ENCODE data around the gene COL28A1.
A peak's percentile ranks its signal among the peaks of the same experiment; 100 is the strongest.

The COL28A1 gene

GRCh38 chr7:7535691-7536090 is at the start of gene COL28A1:
TSS of gene COL28A1 (minus strand) at chr7:7535873. CDS start at chr7:7532875, 2,998 bp downstream.
- no peak for DNase-seq (ENCODE audit: low read depth in 2 of 2, low spot score in 1 of 2)

- no peak for DNase-seq (ENCODE audit: low read depth in 2 of 2, low spot score in 1 of 2)
Observed at GRCh38 chr7:7584653-7585052, 49.0 kb upstream of the COL28A1 start.

DNA sequence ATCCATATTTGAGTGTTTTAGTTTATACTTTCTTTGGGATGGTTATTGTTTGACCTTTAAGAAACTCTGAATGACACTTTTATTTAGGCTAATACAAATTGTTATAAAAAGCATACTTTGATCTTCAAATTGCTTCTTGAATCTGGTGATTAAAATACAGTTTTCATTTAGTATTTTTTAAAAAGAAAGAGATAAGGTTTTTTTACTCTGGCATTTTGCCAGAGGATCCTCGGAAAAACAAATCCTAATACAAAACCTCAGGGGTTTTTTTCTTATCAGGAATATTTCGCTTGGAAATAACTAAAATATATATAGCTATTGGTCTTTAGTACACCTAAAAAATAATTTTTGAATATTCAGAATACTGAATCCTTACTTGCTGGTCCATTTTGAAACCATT is 48.1 kb upstream of the COL28A1 start:
- no peak for DNase-seq (ENCODE audit: low read depth in 2 of 2, low spot score in 1 of 2)

- DNase-seq (ENCODE audit: low read depth in 2 of 2, low spot score in 1 of 2) = no peak
Observed at GRCh38 chr7:7582596-7582995, 46.9 kb upstream of the COL28A1 start.

DNA sequence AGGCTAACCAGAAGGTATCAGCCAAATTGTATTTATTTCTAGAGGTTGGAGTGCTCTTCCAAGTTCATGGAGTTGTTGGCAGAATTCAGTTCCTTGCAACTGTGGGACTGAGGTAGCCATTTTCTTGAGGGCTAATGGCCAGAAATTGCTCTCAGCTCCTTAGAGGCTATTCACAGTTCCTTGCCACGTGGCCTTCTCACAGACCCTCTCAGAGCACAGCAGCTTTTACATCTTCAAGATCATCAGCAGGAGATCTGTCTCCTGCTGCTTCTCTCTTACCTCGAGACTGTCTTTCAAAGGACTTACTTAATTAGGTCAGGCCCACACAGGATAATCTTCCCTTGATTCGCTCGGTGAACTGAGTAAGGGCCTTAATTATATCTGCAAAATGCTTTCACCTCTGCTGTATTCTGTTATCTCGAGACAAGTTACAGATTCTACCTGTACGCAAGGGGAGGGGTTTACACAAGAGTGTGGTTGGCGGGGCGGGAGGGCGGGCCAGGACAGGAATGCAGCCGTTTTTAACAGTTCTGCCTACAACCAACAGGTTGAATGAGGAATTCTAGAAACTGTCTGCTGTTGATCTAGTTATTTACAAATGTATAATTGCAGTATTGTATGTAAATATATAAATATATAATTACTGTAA is 46.0 kb upstream of the COL28A1 start:
- DNase-seq (ENCODE audit: low read depth in 2 of 2, low spot score in 1 of 2) = no peak

GRCh38 chr7:7579638-7580037 is 44.0 kb upstream of the COL28A1 start:
- no peak for DNase-seq (ENCODE audit: low read depth in 2 of 2, low spot score in 1 of 2)

- no peak for DNase-seq (ENCODE audit: low read depth in 2 of 2, low spot score in 1 of 2)
Observed at GRCh38 chr7:7577888-7578287, 42.2 kb upstream of the COL28A1 start.

GRCh38 chr7:7576344-7576743 is 40.7 kb upstream of the COL28A1 start:
- DNase-seq (ENCODE audit: low read depth in 2 of 2, low spot score in 1 of 2) = no peak

DNA sequence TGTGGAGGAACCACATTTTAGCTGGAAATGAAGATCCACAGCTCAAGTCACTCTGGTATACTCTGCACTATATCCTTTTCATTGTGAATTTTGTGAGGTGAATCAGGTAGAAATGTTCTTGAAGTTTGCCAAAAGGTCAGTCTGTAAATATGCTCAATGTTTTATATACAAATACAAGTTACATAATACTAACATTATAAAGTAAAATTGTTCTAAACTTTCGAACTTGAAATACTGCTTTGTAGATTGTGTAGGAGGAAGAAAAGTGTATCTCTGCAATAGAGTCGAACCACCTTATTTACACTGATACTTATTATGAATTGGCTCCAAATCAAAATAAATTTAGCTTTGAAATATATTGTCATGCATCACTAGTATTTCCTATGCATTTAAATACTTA is 38.0 kb upstream of the COL28A1 start:
- DNase-seq (ENCODE audit: low read depth in 2 of 2, low spot score in 1 of 2) = no peak

DNA sequence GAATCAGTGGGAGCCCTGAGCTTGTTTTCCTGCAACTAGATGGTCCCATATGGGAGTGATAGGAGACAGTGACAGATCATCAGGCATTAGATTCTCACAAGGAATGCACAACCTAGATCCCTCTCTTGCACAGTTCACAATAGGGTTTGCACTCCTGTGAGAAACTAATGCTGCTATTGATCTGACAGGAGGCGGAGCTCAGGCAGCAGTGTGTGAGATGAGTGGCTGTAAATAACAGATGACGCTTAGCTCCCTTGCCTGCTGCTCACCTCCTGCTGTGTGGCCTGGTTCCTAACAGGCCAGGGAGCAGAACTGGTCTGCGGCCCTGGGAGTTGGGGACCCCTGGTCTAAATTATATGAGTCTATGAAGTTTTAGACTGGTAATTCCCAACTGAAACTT is 34.9 kb upstream of the COL28A1 start:
- DNase-seq (ENCODE audit: low read depth in 2 of 2, low spot score in 1 of 2) = no peak

- DNase-seq (ENCODE audit: low read depth in 2 of 2, low spot score in 1 of 2) = no peak
Observed at GRCh38 chr7:7569615-7570014, 33.9 kb upstream of the COL28A1 start.

- DNase-seq (ENCODE audit: low read depth in 2 of 2, low spot score in 1 of 2) = no peak
Observed at GRCh38 chr7:7569081-7569527, 33.4 kb upstream of the COL28A1 start.

GRCh38 chr7:7568553-7568952 is 32.9 kb upstream of the COL28A1 start:
- DNase-seq (ENCODE audit: low read depth in 2 of 2, low spot score in 1 of 2) = no peak

GRCh38 chr7:7567898-7568531 is 32.3 kb upstream of the COL28A1 start:
- DNase-seq (ENCODE audit: low read depth in 2 of 2, low spot score in 1 of 2) = no peak

DNA sequence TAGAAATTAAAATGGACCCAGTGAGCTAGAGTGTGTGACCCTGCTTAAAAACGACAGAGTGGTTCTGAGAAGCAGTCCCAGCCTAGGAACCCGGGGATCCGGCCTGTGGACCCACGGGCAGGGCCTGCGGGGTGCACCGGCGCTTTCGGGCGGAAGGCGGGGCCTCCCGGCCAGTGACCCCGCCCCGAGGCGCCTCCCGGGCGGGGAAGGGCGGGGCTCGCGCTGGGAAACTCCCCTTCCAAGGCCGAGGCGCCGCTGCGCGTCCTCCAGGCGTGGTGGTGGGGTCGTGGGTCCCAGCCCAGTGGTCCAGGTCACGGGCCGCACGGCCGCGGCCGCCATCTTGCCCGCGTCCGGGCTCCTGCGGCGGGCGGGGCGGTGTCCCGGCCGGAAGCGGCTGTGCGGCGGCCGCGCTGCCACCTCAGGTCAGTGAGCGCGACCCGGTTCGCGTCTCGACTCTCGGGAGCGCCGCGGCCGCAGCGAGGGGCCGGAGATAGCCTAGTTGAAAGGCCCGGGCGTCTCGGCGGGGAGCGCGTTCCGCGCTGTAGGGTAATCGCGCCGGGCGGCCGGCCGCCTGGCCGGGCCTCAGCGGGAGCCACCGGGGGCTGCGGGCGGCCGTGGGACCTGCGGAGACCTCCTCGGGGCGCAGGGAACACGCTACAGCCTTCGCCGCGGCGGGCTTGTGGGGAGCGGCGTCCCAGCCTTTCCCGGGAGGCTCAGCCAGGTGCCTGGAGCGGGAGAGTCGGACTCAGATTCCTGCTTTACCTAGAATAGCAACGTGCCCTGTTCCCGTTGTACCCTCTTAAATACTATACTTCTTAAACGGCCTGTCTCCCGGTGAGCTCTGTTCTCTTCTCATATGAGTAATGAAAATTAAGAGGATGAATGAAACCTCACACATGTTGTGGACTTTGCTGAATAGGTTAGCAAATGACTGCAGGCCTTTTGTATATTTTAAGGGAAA is 31.3 kb upstream of the COL28A1 start, which contains the start of gene MIOS:
Gene MIOS, plus strand, starts transcription at position 234 of the 961 bp plus-strand sequence. CDS start 5,592 bp downstream, outside the sequence.
- DNase-seq (ENCODE audit: low read depth in 2 of 2, low spot score in 1 of 2) = peak; percentile 67 to 69

DNA sequence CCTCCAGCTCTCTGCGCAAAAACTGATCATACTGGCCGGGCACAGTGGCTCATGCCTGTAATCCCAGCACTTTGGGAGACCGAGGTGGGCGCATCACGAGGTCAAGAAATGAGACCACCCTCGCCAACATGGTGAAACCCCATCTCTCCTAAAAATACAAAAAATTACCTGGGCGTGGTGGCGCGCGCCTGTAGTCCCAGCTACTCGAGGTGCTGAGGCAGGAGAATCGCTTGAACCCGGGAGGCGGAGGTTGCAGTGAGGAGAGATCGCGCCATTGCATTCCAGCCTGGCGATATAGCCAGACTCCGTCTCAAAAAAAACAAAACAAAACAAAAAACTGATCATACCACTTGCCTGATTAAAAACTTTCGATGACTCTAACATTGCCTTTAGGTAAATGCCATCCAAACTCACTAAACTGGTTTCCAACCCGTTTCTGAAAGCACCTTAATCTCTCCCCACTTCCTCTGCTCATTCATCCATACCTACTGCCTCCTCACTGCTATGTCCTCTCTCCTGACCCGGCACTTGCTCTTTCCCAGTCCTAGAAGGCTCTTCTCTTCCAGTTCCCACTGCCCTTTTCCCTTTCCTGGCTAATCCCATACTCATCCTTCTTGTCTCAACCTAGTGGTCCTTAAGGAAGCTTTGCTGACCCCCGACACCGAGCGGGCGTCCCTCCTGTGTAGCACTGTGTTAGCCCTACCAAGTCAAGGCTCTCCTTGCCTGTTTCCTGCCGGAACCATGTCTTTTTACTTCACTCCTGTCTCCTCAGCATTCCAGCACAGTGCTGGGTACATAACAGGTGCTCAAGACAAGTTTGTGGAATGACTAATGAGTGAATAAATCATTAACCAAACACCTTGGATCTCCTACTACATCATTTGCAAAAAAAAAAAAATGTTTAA is 30.3 kb upstream of the COL28A1 start:
- DNase-seq (ENCODE audit: low read depth in 2 of 2, low spot score in 1 of 2) = no peak

DNA sequence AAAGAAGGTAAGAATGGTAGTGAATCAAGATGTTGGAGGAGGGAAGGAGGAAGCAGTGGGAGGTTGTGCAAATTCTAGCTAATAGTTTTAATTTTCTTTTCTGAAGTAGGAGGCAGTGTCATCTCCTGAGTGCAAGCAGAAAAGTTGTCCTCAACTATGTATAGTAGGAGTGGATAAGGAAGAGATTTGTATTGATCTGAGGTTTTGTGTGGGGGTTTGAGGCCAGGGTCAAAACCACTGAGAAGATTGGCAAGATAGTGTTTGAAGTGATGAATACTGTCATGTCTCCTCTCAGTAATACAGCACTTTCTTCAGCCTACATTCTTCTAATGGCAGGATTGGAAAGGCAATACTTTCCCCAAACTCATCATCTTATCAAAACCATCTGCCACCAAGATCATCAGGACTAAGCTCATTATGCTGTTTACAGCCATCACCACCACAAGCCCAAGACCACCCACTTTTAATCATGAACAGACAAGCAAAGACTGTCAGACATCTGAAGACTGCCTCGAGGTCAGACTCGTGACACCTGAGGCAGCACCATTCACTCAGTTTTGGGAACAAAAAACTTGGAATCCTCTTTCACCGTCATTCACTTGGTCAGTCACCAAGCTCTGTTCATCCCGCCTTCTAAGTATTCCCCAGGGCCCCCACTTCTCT is 29.5 kb upstream of the COL28A1 start:
- DNase-seq (ENCODE audit: low read depth in 2 of 2, low spot score in 1 of 2) = no peak

DNA sequence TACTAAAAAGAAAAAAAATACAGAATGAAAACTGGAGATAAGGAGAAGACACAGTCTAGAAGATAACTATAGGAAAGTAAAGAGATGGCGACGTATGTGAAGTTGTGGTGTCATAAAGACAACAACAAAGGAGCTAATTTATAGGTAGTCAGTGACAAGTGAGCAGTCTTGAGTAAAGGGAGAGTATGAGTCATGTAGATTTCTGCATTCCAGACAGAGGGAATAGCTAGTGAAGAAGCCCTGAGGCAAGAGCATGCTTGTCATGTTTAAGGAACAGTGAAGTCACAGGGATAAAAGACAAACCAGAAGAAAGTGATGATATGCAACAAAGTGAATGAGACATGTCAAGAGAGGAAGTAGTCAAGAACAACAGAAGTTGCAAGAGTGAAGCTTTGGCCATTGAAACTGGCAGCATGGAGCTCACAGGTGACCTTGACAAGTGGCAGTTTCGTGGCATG is 28.7 kb upstream of the COL28A1 start:
- DNase-seq (ENCODE audit: low read depth in 2 of 2, low spot score in 1 of 2) = no peak

DNA sequence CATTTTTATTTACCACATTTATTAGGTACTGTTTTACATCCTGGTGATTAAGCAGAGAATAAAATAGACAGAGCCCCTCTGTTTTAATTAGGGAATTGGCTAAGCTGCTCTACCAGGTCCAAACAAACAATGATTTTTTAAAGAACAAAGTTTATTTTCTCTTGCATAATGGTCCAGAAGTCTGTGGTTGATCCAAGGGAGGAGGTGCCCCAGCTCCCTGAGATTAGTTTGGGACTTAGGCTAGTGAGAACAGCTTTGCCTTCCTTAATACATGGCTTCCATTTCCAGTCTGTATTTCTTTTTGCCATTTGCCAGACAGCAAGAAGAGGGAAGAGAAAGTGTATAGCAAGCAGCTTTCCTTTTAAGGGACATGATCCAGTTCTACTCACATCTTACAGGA is 28.1 kb upstream of the COL28A1 start:
- no peak for DNase-seq (ENCODE audit: low read depth in 2 of 2, low spot score in 1 of 2)

GRCh38 chr7:7563269-7563668 is 27.6 kb upstream of the COL28A1 start:
- no peak for DNase-seq (ENCODE audit: low read depth in 2 of 2, low spot score in 1 of 2)
